ENCODE measurements around the gene RAI1.
"Not testable (repeated sequence)": the region's sequence is repeated elsewhere in the genome, so short reads cannot be mapped to it uniquely, and the experiment has no call there.

The RAI1 gene

GRCh38 chr17:17681744-17682292 is 560 bp downstream of the RAI1 start:
- peak; percentile 15 for DNase-seq (ENCODE audit: low read depth)

GRCh38 chr17:17682293-17682736 is 1.1 kb downstream of the RAI1 start:
- peak; percentile 46 for DNase-seq (ENCODE audit: low read depth)

GRCh38 chr17:17682737-17683680 is 1.8 kb downstream of the RAI1 start:
- DNase-seq (ENCODE audit: low read depth), result peak; percentile 74

GRCh38 chr17:17683710-17684365 is 2.6 kb downstream of the RAI1 start:
- DNase-seq (ENCODE audit: low read depth), result no peak

- peak; percentile 53 for DNase-seq (ENCODE audit: low read depth)
These were observed 3.9 kb downstream of the RAI1 start for GRCh38 chr17:17684906-17685774.

GRCh38 chr17:17685775-17686291 is 4.6 kb downstream of the RAI1 start:
- DNase-seq (ENCODE audit: low read depth), result peak; percentile 56

- no peak for DNase-seq (ENCODE audit: low read depth)
These were observed 8.1 kb downstream of the RAI1 start for GRCh38 chr17:17689312-17689711.

GRCh38 chr17:17690233-17690632 is 9.0 kb downstream of the RAI1 start:
- DNase-seq (ENCODE audit: low read depth), result not testable (repeated sequence)

- DNase-seq (ENCODE audit: low read depth), result no peak
These were observed 10.4 kb downstream of the RAI1 start for GRCh38 chr17:17691468-17692263.

GRCh38 chr17:17692353-17693252 is 11.3 kb downstream of the RAI1 start:
- DNase-seq (ENCODE audit: low read depth), result no peak

- DNase-seq (ENCODE audit: low read depth), result no peak
These were observed 12.3 kb downstream of the RAI1 start for GRCh38 chr17:17693253-17694168.

GRCh38 chr17:17694169-17695081 is 13.2 kb downstream of the RAI1 start:
- DNase-seq (ENCODE audit: low read depth), result peak; percentile 38

- DNase-seq (ENCODE audit: low read depth), result no peak
These were observed 14.8 kb downstream of the RAI1 start for GRCh38 chr17:17696085-17696484.

- DNase-seq (ENCODE audit: low read depth), result no peak
These were observed 15.8 kb downstream of the RAI1 start for GRCh38 chr17:17696882-17697633.

- DNase-seq (ENCODE audit: low read depth), result no peak
These were observed 17.1 kb downstream of the RAI1 start for GRCh38 chr17:17698371-17698770.

- peak; percentile 15 for DNase-seq (ENCODE audit: low read depth)
These were observed 17.7 kb downstream of the RAI1 start for GRCh38 chr17:17698869-17699351.

GRCh38 chr17:17699491-17699890 is 18.2 kb downstream of the RAI1 start:
- DNase-seq (ENCODE audit: low read depth), result no peak

Data from fibroblast of gingiva (primary cell).